ENCODE data around the gene GJB5.
A peak's percentile ranks its signal among the peaks of the same experiment; 100 is the strongest.

The GJB5 gene

DNA sequence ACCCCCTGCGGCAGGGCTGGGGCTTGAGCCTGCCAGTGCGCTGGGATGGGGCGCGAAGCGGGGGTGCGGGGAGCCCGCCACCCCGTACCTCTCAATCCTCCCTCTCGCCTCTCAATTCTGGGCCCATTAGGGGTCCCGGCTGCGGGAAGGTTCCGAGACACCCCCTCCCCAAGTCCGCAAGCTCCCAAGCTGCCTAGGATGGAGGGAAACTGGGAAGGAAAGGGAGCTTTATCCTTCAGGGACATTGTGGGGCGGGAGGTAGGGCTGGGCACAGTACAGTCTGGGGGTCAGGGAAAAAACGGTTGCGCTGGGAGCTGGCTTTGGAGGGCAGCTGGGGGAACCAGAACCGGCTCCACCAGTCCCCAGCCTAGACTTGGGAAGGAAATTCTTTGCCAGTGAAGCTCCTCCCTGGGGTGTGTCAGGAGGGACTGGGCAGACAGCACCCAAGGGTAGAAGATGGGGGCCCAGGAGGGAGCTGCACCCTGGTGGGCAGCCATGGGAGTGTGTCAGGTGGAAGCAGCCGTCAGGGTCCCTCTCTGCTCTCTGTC, 27.1 kb downstream of the GJB5 start:
- Mint-ChIP-seq H3K9me3 (no peaks in the 10 kb centered on the region), H3K4me1 (no peaks in the 10 kb centered on the region), H3K27me3 (peaks cover 58% of the 10 kb centered on the region), H3K27ac (ENCODE audit: low read depth) (no peak overlapping the region), H3K36me3 (ENCODE audit: insufficient read depth) (no peaks in the 10 kb centered on the region), H3K4me3 (no peak overlapping the region)
- DNase-seq (ENCODE audit: low spot score in 2 of 2): no peak
- no peak for ATAC-seq (replicated peaks; ENCODE audit: extremely low read depth, poor library complexity, severe bottlenecking)

GRCh38 chr1:34784751-34785221, 29.9 kb downstream of the GJB5 start:
- Mint-ChIP-seq H3K27ac (ENCODE audit: low read depth) (no peak overlapping the region), H3K9me3 (no peaks in the 10 kb centered on the region), H3K4me3 (no peak overlapping the region), H3K36me3 (ENCODE audit: insufficient read depth) (no peaks in the 10 kb centered on the region), H3K4me1 (no peaks in the 10 kb centered on the region), H3K27me3 (peaks cover 48% of the 10 kb centered on the region)
- ATAC-seq (replicated peaks; ENCODE audit: extremely low read depth, poor library complexity, severe bottlenecking): no peak
- DNase-seq (ENCODE audit: low spot score in 2 of 2): no peak

- Mint-ChIP-seq H3K27me3 (peaks cover 50% of the 10 kb centered on the region), H3K27ac (ENCODE audit: low read depth) (no peak overlapping the region), H3K9me3 (no peaks in the 10 kb centered on the region), H3K4me3 (no peak overlapping the region), H3K4me1 (no peaks in the 10 kb centered on the region), H3K36me3 (ENCODE audit: insufficient read depth) (no peaks in the 10 kb centered on the region)
- DNase-seq (ENCODE audit: low spot score in 2 of 2) (no peak), ATAC-seq (replicated peaks; ENCODE audit: extremely low read depth, poor library complexity, severe bottlenecking) (no peak)
These were observed 30.5 kb downstream of the GJB5 start for GRCh38 chr1:34785231-34785874.

- H3K27me3 Mint-ChIP-seq: peaks cover 56% of the 10 kb centered on the region
- no peaks in the 10 kb centered on the region for H3K4me1 Mint-ChIP-seq
- no peak overlapping the region for H3K4me3 Mint-ChIP-seq
- DNase-seq (ENCODE audit: low spot score in 2 of 2) (no peak), ATAC-seq (replicated peaks; ENCODE audit: extremely low read depth, poor library complexity, severe bottlenecking) (no peak)
- no peak overlapping the region for H3K27ac Mint-ChIP-seq (ENCODE audit: low read depth)
- H3K9me3 Mint-ChIP-seq: no peaks in the 10 kb centered on the region
- no peaks in the 10 kb centered on the region for H3K36me3 Mint-ChIP-seq (ENCODE audit: insufficient read depth)
These were observed 31.1 kb downstream of the GJB5 start for GRCh38 chr1:34785875-34786470.

GRCh38 chr1:34786521-34787325, 31.9 kb downstream of the GJB5 start:
- Mint-ChIP-seq H3K27me3 (peaks cover 61% of the 10 kb centered on the region), H3K27ac (ENCODE audit: low read depth) (no peak overlapping the region), H3K36me3 (ENCODE audit: insufficient read depth) (no peaks in the 10 kb centered on the region), H3K4me3 (no peak overlapping the region), H3K4me1 (no peaks in the 10 kb centered on the region), H3K9me3 (no peaks in the 10 kb centered on the region)
- ATAC-seq (replicated peaks; ENCODE audit: extremely low read depth, poor library complexity, severe bottlenecking) (peak; percentile 78), DNase-seq (ENCODE audit: low spot score in 2 of 2) (peak; percentile 37 to 39)

GRCh38 chr1:34787461-34788420, 32.9 kb downstream of the GJB5 start:
- no peaks in the 10 kb centered on the region for H3K36me3 Mint-ChIP-seq (ENCODE audit: insufficient read depth)
- no peaks in the 10 kb centered on the region for H3K4me1 Mint-ChIP-seq
- H3K27me3 Mint-ChIP-seq: peaks cover 58% of the 10 kb centered on the region
- no peak overlapping the region for H3K27ac Mint-ChIP-seq (ENCODE audit: low read depth)
- H3K4me3 Mint-ChIP-seq: no peak overlapping the region
- no peak for ATAC-seq (replicated peaks; ENCODE audit: extremely low read depth, poor library complexity, severe bottlenecking)
- no peaks in the 10 kb centered on the region for H3K9me3 Mint-ChIP-seq
- DNase-seq (ENCODE audit: low spot score in 2 of 2): no peak

DNA sequence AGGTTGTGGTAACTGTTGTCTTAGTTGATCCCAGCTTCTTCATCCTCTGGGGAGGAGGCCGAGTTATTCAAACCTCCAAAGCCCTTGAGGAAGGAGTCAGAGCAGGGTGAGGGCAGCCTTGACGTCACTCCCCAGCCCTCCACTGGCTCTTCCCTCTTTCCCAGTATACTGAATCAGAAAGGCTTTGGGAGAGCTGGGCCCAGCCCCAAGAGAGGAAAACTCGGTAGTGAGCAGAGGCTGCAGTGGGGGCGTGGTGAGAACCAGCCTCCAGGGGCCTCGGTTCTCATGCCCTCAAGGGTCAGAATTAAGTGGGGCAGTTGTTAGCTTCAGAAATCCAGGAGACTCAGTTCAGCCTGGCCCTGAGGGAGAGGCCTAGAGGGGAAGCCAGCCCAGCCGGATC, 36.1 kb downstream of the GJB5 start:
- no peaks in the 10 kb centered on the region for H3K36me3 Mint-ChIP-seq (ENCODE audit: insufficient read depth)
- H3K4me3 Mint-ChIP-seq: no peak overlapping the region
- peaks cover 54% of the 10 kb centered on the region for H3K27me3 Mint-ChIP-seq
- no peaks in the 10 kb centered on the region for H3K4me1 Mint-ChIP-seq
- no peaks in the 10 kb centered on the region for H3K9me3 Mint-ChIP-seq
- ATAC-seq (replicated peaks; ENCODE audit: extremely low read depth, poor library complexity, severe bottlenecking) (no peak), DNase-seq (ENCODE audit: low spot score in 2 of 2) (no peak)
- no peak overlapping the region for H3K27ac Mint-ChIP-seq (ENCODE audit: low read depth)

DNA sequence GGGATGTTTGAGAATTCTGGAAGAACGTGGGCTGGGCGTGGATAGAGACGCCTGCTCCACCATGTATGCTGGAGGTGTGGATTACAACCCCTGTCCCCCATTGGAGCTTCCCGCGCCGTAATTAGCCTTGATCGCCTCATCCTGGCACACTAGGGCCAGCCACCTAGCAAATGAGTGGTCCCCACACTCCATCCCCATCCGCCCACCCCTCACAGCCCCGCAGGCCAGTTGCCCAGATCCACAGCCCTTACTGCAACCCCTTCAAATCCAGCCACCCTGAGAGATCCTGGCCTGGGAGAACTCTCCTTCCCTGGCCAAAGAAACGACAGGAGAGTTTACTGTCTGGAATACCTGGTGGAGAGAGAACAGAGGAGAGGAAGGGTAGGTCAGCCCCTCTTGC, 37.6 kb downstream of the GJB5 start:
- no peaks in the 10 kb centered on the region for H3K36me3 Mint-ChIP-seq (ENCODE audit: insufficient read depth)
- DNase-seq (ENCODE audit: low spot score in 2 of 2) (no peak), ATAC-seq (replicated peaks; ENCODE audit: extremely low read depth, poor library complexity, severe bottlenecking) (no peak)
- no peak overlapping the region for H3K27ac Mint-ChIP-seq (ENCODE audit: low read depth)
- H3K4me3 Mint-ChIP-seq: peak overlapping the region; percentile 40
- H3K4me1 Mint-ChIP-seq: no peaks in the 10 kb centered on the region
- H3K27me3 Mint-ChIP-seq: peaks cover 54% of the 10 kb centered on the region
- H3K9me3 Mint-ChIP-seq: no peaks in the 10 kb centered on the region

- DNase-seq (ENCODE audit: low spot score in 2 of 2): no peak
- Mint-ChIP-seq H3K4me1 (no peaks in the 10 kb centered on the region), H3K27me3 (peaks cover 54% of the 10 kb centered on the region), H3K4me3 (peak within 1 kb of the TSS; percentile 40), H3K9me3 (no peaks in the 10 kb centered on the region), H3K27ac (ENCODE audit: low read depth) (no peak within 1 kb of the TSS), H3K36me3 (ENCODE audit: insufficient read depth) (no peaks in the 10 kb centered on the region)
- no peak for ATAC-seq (replicated peaks; ENCODE audit: extremely low read depth, poor library complexity, severe bottlenecking)
These were observed 38.3 kb downstream of the GJB5 start, which contains the start of gene GJA4 for GRCh38 chr1:34792868-34793727. Gene GJA4, plus strand, starts transcription at chr1:34792999. Its CDS starts 1,215 bp downstream, at chr1:34794214.

DNA sequence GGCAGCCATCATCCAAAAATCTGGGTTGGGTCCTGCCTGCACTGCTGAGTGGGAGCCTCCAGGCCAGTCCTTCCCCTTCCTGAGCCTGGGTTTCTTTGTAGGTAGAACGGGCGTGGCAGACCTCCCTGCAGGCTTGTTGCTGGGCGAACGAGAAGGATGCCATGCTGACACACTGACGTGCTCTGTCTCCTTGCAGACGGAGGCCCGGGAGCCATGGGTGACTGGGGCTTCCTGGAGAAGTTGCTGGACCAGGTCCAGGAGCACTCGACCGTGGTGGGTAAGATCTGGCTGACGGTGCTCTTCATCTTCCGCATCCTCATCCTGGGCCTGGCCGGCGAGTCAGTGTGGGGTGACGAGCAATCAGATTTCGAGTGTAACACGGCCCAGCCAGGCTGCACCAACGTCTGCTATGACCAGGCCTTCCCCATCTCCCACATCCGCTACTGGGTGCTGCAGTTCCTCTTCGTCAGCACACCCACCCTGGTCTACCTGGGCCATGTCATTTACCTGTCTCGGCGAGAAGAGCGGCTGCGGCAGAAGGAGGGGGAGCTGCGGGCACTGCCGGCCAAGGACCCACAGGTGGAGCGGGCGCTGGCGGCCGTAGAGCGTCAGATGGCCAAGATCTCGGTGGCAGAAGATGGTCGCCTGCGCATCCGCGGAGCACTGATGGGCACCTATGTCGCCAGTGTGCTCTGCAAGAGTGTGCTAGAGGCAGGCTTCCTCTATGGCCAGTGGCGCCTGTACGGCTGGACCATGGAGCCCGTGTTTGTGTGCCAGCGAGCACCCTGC, 39.3 kb downstream of the GJB5 start:
- H3K27ac Mint-ChIP-seq (ENCODE audit: low read depth): no peak overlapping the region
- H3K9me3 Mint-ChIP-seq: no peaks in the 10 kb centered on the region
- H3K27me3 Mint-ChIP-seq: peaks cover 47% of the 10 kb centered on the region
- H3K4me1 Mint-ChIP-seq: no peaks in the 10 kb centered on the region
- no peak for ATAC-seq (replicated peaks; ENCODE audit: extremely low read depth, poor library complexity, severe bottlenecking)
- H3K36me3 Mint-ChIP-seq (ENCODE audit: insufficient read depth): no peaks in the 10 kb centered on the region
- DNase-seq (ENCODE audit: low spot score in 2 of 2): no peak
- H3K4me3 Mint-ChIP-seq: no peak overlapping the region

GRCh38 chr1:34794790-34795180, 39.9 kb downstream of the GJB5 start:
- H3K27ac Mint-ChIP-seq (ENCODE audit: low read depth): no peak overlapping the region
- H3K4me1 Mint-ChIP-seq: no peaks in the 10 kb centered on the region
- no peaks in the 10 kb centered on the region for H3K36me3 Mint-ChIP-seq (ENCODE audit: insufficient read depth)
- H3K27me3 Mint-ChIP-seq: peaks cover 41% of the 10 kb centered on the region
- DNase-seq (ENCODE audit: low spot score in 2 of 2) (no peak), ATAC-seq (replicated peaks; ENCODE audit: extremely low read depth, poor library complexity, severe bottlenecking) (no peak)
- H3K4me3 Mint-ChIP-seq: no peak overlapping the region
- no peaks in the 10 kb centered on the region for H3K9me3 Mint-ChIP-seq
